GM20431 (cell line): Measurements from ENCODE around the gene C1QTNF8.
"Not testable (repeated sequence)": the region's sequence is repeated elsewhere in the genome, so short reads cannot be mapped to it uniquely, and the experiment has no call there.

Source experiments
- in situ Hi-C: fragments of 300-500 bp; cut with MseI, MboI; formaldehyde crosslinking; loops from one replicate; pipeline ENCODE4 v1.15.0; 2020; ENCODE audit warnings: low sequenced_read_pairs; ENCODE audit not compliant: unreplicated experiment

Gene C1QTNF8

DNA sequence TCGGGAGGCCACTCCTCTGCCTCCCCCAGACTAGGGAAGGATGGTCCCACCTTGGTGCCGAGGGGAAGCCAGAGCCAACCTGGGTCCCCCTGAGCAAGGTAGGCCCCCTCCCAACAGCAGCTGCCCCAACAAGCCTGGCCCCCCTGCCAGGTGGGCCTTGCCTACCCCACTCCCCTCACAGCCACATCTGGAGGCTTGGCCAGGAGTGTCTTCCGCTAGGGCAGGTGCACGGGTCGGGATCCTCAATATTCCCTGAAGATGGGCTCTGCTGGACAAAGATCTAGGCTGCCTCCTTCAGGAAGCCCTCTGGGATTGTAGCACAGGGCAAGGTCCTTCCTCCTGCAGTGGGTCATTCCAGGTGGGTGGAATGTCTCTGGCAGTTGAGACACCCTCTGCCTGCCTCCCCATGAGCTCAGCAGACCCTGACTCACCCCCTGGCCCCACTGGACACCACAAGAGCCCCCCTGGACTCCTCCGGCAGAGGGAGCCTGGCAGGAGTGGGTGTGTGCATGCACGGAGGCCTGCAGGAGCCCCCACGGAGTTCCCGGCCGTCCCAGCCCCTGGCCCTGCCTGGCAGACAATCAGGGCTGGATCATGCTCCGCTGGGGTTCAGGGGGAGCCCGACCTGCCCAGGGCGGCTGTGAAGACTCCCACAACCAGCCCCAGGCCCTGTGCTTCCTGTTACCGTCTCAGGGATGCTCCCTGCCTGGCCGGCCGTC lies 435 bp downstream of the C1QTNF8 start:
- in situ Hi-C loops = no loop called here

- in situ Hi-C loops = no loop called here
These were observed 1.2 kb downstream of the C1QTNF8 start for GRCh38 chr16:1094601-1095449.

- in situ Hi-C loops = no loop called here
These were observed 1.9 kb downstream of the C1QTNF8 start for GRCh38 chr16:1094124-1094479.

DNA sequence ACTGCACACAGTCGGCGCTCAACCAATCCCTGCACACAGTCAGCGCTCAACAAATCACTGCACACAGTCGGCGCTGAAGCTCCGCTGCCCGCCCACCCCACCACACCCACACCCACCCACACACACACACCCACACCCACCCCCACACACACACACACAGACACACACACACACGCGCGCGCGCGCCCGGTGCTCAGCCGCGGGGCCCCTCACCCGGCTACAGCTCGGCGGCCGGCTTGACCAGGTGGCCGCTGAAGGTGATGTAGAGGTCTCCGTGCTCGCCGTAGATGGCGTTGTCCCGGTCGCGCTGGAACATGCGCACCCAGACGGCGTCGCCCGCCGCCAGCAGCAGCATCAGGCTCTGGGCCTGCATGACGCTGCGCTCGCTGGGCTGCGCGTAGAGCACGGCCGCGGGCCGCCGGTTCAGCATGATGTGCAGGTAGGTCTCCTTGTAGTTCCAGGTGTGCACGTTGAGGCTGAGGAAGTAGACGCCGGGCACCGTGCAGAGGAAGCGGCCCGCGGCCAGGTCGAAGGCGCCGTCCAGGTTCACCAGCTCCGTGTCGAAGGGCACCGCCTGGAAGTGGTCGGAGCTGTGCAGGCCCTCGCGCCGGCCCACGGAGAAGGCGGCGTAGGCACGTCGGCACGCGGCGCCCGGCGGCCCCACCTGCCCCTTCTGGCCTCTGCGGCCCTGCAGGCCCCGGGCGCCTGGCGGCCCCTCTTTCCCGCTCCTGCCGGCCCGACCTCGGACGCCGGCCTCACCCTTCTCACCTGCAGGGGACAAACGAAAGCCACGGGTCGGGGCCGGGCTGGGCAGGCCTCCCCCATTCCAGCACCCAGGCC lies 2.5 kb downstream of the C1QTNF8 start:
- in situ Hi-C loops = no loop called here

DNA sequence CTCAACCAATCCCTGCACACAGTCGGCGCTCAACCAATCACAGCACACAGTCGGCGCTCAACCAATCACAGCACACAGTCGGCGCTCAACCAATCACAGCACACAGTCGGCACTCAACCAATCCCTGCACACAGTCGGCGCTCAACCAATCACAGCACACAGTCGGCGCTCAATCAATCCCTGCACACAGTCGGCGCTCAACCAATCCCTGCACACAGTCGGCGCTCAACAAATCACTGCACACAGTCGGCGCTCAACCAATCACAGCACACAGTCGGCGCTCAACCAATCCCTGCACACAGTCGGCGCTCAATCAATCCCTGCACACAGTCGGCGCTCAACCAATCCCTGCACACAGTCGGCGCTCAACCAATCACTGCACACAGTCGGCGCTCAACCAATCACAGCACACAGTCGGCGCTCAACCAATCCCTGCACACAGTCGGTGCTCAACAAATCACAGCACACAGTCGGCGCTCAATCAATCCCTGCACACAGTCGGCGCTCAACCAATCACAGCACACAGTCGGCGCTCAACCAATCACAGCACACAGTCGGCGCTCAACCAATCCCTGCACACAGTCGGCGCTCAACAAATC lies 3.3 kb downstream of the C1QTNF8 start:
- in situ Hi-C loops = not testable (repeated sequence)

DNA sequence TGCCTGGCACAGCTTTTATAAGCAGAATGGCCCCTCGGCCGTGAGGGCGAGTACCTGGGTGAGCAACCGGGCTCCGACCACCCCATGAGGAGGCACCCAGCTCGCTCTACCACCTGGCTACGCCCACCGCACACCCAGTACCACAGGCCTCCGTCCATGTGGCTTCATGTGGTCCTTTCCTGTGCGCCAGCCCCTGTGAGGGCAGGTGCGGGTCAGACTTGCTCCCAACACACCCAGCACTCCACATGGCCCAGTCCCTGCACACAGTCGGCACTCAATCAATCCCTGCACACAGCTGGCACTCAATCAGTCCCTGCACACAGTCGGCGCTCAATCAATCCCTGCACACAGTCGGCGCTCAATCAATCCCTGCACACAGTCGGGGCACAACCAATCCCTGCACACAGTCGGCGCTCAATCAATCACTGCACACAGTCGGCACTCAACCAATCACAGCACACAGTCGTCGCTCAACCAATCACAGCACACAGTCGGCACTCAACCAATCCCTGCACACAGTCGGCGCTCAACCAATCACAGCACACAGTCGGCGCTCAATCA lies 4.0 kb downstream of the C1QTNF8 start:
- in situ Hi-C loops = no loop called here

GRCh38 chr16:1090620-1091587 lies 5.1 kb downstream of the C1QTNF8 start:
- in situ Hi-C loops = no loop called here

GRCh38 chr16:1089822-1090619 lies 6.0 kb downstream of the C1QTNF8 start:
- in situ Hi-C loops = no loop called here

DNA sequence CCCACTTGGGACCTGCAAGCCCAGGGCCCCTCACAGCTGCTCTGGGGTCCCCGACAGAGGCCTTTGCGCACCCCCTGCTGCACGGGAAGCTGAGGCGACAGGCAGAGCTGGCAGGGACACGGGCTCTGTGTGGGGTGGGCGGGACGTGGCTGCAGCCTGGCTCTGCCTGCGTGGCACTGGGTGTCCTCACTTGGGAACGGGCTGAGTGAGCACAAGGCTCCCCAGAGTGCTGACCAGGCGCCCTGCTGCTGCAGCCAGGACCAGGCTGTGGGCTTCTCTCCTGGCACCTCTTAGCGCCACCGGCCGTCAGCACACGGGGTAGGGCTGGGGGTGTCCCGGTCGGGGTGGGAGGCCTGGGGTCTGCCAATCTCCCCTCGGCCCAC lies 6.6 kb downstream of the C1QTNF8 start:
- in situ Hi-C loops = no loop called here

DNA sequence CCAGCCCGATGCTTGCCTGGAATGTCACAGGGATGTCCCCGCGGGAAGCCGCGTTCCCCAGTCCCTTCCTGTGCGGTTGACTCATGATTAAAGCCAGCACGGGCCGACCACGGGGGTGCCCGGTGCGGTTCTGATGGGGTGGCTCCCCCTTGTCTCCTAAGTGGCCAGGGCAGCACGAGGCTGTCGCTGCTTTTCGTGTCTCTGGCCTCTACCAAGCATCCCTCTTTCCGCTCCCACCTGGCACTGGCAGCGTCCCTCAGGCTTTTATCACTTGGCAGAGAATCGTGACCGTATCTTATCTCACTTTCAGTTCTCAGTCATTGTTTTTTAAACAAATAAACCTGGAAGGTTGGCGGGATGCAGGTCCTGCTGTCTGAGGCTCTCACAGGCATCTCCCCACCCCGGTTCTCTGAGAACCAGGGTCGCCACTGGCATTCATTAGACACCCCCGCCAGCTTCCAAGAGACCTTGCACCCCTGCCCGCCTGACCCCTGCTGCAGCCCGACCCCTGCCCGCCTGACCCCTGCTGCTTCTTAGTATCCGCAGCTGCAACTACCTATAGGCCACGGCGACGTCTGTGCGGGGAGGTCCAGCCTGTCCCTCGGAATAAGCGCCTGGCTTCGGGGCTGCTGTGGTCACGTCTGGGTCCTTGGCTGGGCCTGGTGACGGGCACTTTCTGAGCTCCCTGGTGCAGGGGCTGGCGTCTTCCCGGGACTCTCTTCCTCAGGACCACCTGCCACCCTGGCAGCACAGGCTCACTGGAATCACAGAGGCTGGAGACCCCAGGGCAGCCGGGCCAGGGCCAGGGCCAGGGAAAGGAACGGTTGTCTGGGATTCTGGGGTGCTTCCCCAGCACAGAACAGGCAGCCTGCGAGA lies 7.5 kb downstream of the C1QTNF8 start:
- in situ Hi-C loops = no loop called here

GRCh38 chr16:1086443-1086842 lies 9.6 kb downstream of the C1QTNF8 start:
- in situ Hi-C loops = not testable (repeated sequence)

- in situ Hi-C loops = no loop called here
These were observed 11.1 kb downstream of the C1QTNF8 start for GRCh38 chr16:1084971-1085370.

GRCh38 chr16:1082952-1083675 lies 12.9 kb downstream of the C1QTNF8 start:
- in situ Hi-C loops = no loop called here

DNA sequence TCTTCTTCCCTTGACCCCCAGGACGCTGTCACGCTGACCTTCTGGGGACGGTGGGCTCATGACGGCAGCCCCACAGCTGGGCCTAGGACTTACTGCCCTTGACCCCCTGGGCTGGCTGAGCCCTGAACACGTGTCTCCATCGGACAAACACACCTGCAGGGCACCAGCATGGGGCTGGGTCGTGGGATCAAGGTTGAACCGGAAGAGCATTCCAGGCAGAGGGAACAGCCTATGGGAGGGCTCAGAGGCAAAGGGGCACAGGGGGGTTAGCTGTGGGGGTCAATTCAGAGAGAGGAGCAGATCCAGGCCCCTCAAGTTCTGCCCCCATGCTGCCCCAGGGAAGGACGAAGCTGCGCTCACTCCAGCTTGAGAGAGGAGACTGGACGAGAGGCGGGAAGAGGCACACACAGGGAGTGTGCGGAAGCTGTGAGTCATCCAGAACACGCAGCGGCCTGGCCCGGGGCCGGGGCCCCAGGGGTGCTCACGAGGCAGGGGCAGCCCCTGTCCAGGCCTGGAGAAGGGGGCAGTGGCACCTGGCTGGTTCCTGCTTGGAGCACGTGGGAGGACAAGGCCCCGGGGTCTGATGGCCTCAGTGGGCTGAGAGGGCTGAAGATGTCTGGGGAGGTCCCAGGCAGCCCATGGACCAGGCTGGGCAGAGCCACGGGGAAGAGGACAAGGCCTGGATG lies 13.6 kb downstream of the C1QTNF8 start:
- in situ Hi-C loops = no loop called here

GRCh38 chr16:1081734-1082265 lies 14.2 kb downstream of the C1QTNF8 start:
- in situ Hi-C loops = no loop called here
